ENCODE data around the gene JMJD8. TPM values are rescaled to one million over a fixed set of nuclear protein-coding genes. Genes with fewer than 3 reads are reported as not detected.

Gene JMJD8
- total RNA-seq, 1 experiment from 2014 or later = 73.9 TPM

- no TSS peak for BruUV-seq (replicated peaks)
- no peak for DNase-seq (ENCODE audit: low read depth, low spot score)
- Histone ChIP-seq H3K36me3 (ENCODE audit: control insufficient read depth, insufficient read depth, low read length) (no peaks in the 10 kb centered on the region; the same call in 1 of the 2 replicates), H3K27ac (ENCODE audit: low read length) (peak overlapping the region; percentile 88), H3K4me1 (ENCODE audit: control insufficient read depth, insufficient read depth, low read length) (peaks cover 46% of the 10 kb centered on the region), H3K9me3 (ENCODE audit: control insufficient read depth, insufficient read depth, low read depth, low read length) (no peaks in the 10 kb centered on the region), H3K4me3 (ENCODE audit: low read depth in 2 of 2, low read length in 2 of 2) (peak overlapping the region in 1 of 2 experiments; percentile 80; a peak in 1 of 4 replicates), H3K27me3 (ENCODE audit: control insufficient read depth, insufficient read depth, low read length) (no peaks in the 10 kb centered on the region)
- intact Hi-C loops (cut with micrococcal nuclease; ENCODE audit: unreplicated experiment) (no loop called here), in situ Hi-C loops (cut with HindIII; ENCODE audit: low pct_unique_long_range_greater_than_20kb, low sequenced_read_pairs) (no loop called here)
- no peak for TF ChIP-seq SIN3A (IDR thresholded peaks at IDR 0.05; ENCODE audit: borderline replicate concordance, insufficient read depth, low read depth, low read length)
- TF ChIP-seq POLR2AphosphoS5 (IDR thresholded peaks at IDR 0.05; ENCODE audit: low read depth, low read length) = no peak
- no peak for TF ChIP-seq TCF7L2 (IDR thresholded peaks at IDR 0.05; ENCODE audit: low read depth, low read length)
- TF ChIP-seq CTCF (IDR thresholded peaks at IDR 0.05) = no peak
- TF ChIP-seq, protein P1, sequence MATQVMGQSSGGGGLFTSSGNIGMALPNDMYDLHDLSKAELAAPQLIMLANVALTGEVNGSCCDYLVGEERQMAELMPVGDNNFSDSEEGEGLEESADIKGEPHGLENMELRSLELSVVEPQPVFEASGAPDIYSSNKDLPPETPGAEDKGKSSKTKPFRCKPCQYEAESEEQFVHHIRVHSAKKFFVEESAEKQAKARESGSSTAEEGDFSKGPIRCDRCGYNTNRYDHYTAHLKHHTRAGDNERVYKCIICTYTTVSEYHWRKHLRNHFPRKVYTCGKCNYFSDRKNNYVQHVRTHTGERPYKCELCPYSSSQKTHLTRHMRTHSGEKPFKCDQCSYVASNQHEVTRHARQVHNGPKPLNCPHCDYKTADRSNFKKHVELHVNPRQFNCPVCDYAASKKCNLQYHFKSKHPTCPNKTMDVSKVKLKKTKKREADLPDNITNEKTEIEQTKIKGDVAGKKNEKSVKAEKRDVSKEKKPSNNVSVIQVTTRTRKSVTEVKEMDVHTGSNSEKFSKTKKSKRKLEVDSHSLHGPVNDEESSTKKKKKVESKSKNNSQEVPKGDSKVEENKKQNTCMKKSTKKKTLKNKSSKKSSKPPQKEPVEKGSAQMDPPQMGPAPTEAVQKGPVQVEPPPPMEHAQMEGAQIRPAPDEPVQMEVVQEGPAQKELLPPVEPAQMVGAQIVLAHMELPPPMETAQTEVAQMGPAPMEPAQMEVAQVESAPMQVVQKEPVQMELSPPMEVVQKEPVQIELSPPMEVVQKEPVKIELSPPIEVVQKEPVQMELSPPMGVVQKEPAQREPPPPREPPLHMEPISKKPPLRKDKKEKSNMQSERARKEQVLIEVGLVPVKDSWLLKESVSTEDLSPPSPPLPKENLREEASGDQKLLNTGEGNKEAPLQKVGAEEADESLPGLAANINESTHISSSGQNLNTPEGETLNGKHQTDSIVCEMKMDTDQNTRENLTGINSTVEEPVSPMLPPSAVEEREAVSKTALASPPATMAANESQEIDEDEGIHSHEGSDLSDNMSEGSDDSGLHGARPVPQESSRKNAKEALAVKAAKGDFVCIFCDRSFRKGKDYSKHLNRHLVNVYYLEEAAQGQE (IDR thresholded peaks at IDR 0.05; ENCODE audit: insufficient read depth in 1 of 2, low read depth in 2 of 2, low read length in 1 of 2) = no peak
- CTCF ChIA-PET = no interaction called here
- POLR2A ChIA-PET = interaction anchor here (0.5 kb wide), 1 partner anchor 625 kb away, joined by 6 read pairs; no protein-coding TSS in a partner anchor
- no peak for ATAC-seq
Measured at GRCh38 chr16:717450-718245, 33.5 kb upstream of the JMJD8 start.

DNA sequence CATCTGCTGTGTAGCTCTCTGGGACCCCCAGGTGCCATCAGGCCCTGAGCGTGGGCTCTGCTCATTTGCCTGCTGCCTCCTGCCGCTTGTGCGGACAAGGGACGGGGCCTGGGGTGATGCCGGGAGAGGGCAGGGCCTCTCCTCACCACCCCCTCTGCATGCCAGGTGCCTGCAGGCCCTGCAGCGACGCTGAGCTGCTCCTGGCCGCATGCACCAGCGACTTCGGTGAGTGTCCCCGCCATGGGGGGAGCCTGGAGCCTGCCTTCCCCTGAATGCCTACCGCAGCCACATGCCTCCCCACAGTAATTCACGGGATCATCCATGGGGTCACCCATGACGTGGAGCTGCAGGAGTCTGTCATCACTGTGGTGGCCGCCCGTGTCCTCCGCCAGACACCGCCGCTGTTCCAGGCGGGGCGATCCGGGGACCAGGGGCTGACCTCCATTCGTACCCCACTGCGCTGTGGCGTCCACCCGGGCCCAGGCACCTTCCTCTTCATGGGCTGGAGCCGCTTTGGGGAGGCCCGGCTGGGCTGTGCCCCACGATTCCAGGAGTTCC is 32.7 kb upstream of the JMJD8 start:
- TSS peak; percentile 49 for BruUV-seq (replicated peaks)
- H3K4me3 ChIP-seq (ENCODE audit: low read depth in 2 of 2, low read length in 2 of 2) = peak overlapping the region; percentile 65 to 80
- intact Hi-C loops (cut with micrococcal nuclease; ENCODE audit: unreplicated experiment) = no loop called here
- H3K9me3 ChIP-seq (ENCODE audit: control insufficient read depth, insufficient read depth, low read depth, low read length) = no peaks in the 10 kb centered on the region
- CTCF ChIA-PET = interaction anchor here (1.1 kb wide), 1 partner anchor 68 kb away, joined by 4 read pairs; no protein-coding TSS in a partner anchor
- H3K27ac ChIP-seq (ENCODE audit: low read length) = peak overlapping the region; percentile 88
- ATAC-seq = no peak
- DNase-seq (ENCODE audit: low read depth, low spot score) = no peak
- peaks cover 48% of the 10 kb centered on the region for H3K4me1 ChIP-seq (ENCODE audit: control insufficient read depth, insufficient read depth, low read length)
- H3K36me3 ChIP-seq (ENCODE audit: control insufficient read depth, insufficient read depth, low read length) = no peaks in the 10 kb centered on the region; the same call in 1 of the 2 replicates
- 0 out of 2 replicates have a peak, but pooled peaks have one; percentile 8 for TF ChIP-seq SIN3A (IDR thresholded peaks at IDR 0.05; ENCODE audit: borderline replicate concordance, insufficient read depth, low read depth, low read length)
- TF ChIP-seq POLR2AphosphoS5 (IDR thresholded peaks at IDR 0.05; ENCODE audit: low read depth, low read length) = no peak
- TF ChIP-seq CTCF (IDR thresholded peaks at IDR 0.05) = no peak
- H3K27me3 ChIP-seq (ENCODE audit: control insufficient read depth, insufficient read depth, low read length) = no peaks in the 10 kb centered on the region
- POLR2A ChIA-PET = interaction anchor here (0.5 kb wide), 1 partner anchor 626 kb away, joined by 6 read pairs; no protein-coding TSS in a partner anchor
- in situ Hi-C loops (cut with HindIII; ENCODE audit: low pct_unique_long_range_greater_than_20kb, low sequenced_read_pairs) = no loop called here
